ENCODE measurements around the gene GNG4. TPM values are rescaled to one million over a fixed set of nuclear protein-coding genes. Genes with fewer than 3 reads are reported as not detected.

GNG4 gene
- total and polyA plus RNA-seq, 2 donors (not counting 1 experiment from before 2014, with no cell fraction given) = 0.52 TPM; not detected in 1

DNA sequence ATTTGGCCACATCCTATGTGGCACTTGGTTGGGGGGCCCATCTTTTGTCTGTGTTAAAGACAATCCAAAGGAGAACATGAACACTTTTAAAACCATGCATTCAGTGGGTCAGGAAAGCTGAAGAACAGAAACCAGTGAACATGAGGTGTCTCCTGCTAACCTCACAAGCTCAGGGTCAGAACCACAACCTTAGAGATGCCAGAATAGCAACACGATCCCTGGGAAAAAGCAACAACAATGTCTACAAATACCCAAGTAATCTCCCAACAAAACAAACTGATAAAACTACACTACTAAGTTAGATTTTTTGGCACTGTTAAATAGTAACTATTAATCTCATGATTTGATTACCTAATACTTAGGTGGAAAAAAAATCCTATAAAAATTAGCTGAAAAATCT is 34.1 kb upstream of the GNG4 start:
- peaks cover 11 to 81% of the 10 kb centered on the region in 2 experiments for H3K36me3 ChIP-seq (replicated peaks in 1 of 2; ENCODE audit: control extremely low read depth in 1 of 2, control insufficient read depth in 1 of 2, extremely low read depth in 1 of 2, insufficient read depth in 2 of 2, low read length in 1 of 2)
- no peaks in the 10 kb centered on the region for H3K9me3 ChIP-seq (ENCODE audit: control extremely low read depth in 1 of 3, control insufficient read depth in 2 of 3, insufficient read depth in 1 of 3, low read length in 2 of 3)
- Mint-ChIP-seq H3K4me3 (no peak overlapping the region), H3K9me3 (ENCODE audit: insufficient read depth) (no peaks in the 10 kb centered on the region), H3K27me3 (no peaks in the 10 kb centered on the region), H3K4me1 (no peaks in the 10 kb centered on the region), H3K27ac (no peak overlapping the region)
- peaks cover 8% of the 10 kb centered on the region for H4K20me1 ChIP-seq (ENCODE audit: control insufficient read depth, insufficient read depth, low read length, poor library complexity, severe bottlenecking)
- intact Hi-C loops (cut with micrococcal nuclease) = no loop called here
- ChIA-PET POLR2A (no interaction called here), CTCF (no interaction called here)
- H3K4me3 ChIP-seq (ENCODE audit: control extremely low read depth in 1 of 5, extremely low read depth in 1 of 5, insufficient read depth in 1 of 5, low read depth in 2 of 5, low read length in 4 of 5) = no peak overlapping the region
- WGBS (ENCODE audit: insufficient coverage) = no CpG with 5 or more reads among the region's 1 CpG
- H3K79me2 ChIP-seq (ENCODE audit: control insufficient read depth, insufficient read depth, low read length) = peaks cover 2% of the 10 kb centered on the region
- no peak for DNase-seq
- no peaks in the 10 kb centered on the region for H3K4me1 ChIP-seq (ENCODE audit: control insufficient read depth in 2 of 2, insufficient read depth in 2 of 2, low read length in 2 of 2)
- H3K9ac ChIP-seq (ENCODE audit: low read length) = no peak overlapping the region
- H3K27ac ChIP-seq (ENCODE audit: low read length in 2 of 2) = no peak overlapping the region
- H2AFZ ChIP-seq (ENCODE audit: insufficient read depth, low read depth, low read length, poor library complexity, severe bottlenecking) = no peak overlapping the region
- no peaks in the 10 kb centered on the region for H3K27me3 ChIP-seq (replicated peaks in 1 of 4; ENCODE audit: control extremely low read depth in 1 of 4, control insufficient read depth in 3 of 4, insufficient read depth in 4 of 4, low read length in 3 of 4)
- ATAC-seq (ENCODE audit: low read depth) = no peak
- no peak overlapping the region for H3K4me2 ChIP-seq (replicated peaks; ENCODE audit: low read depth, low read length, poor library complexity, severe bottlenecking)
- TF ChIP-seq, protein P1, sequence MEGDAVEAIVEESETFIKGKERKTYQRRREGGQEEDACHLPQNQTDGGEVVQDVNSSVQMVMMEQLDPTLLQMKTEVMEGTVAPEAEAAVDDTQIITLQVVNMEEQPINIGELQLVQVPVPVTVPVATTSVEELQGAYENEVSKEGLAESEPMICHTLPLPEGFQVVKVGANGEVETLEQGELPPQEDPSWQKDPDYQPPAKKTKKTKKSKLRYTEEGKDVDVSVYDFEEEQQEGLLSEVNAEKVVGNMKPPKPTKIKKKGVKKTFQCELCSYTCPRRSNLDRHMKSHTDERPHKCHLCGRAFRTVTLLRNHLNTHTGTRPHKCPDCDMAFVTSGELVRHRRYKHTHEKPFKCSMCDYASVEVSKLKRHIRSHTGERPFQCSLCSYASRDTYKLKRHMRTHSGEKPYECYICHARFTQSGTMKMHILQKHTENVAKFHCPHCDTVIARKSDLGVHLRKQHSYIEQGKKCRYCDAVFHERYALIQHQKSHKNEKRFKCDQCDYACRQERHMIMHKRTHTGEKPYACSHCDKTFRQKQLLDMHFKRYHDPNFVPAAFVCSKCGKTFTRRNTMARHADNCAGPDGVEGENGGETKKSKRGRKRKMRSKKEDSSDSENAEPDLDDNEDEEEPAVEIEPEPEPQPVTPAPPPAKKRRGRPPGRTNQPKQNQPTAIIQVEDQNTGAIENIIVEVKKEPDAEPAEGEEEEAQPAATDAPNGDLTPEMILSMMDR (IDR thresholded peaks at IDR 0.05) = no peak
- no peak for TF ChIP-seq EZH2 (IDR thresholded peaks at IDR 0.05; ENCODE audit: borderline replicate concordance, insufficient read depth, low read depth, low read length, poor library complexity, severe bottlenecking)

- no peak overlapping the region for H3K4me3 Mint-ChIP-seq
- ATAC-seq (ENCODE audit: low read depth) (no peak), DNase-seq (no peak)
- WGBS (ENCODE audit: insufficient coverage) = 97% methylated on average over 3 of the region's 3 CpGs
- Histone ChIP-seq H3K9ac (ENCODE audit: low read length) (no peak overlapping the region), H3K27ac (ENCODE audit: low read length in 2 of 2) (no peak overlapping the region), H3K79me2 (ENCODE audit: control insufficient read depth, insufficient read depth, low read length) (peaks cover 2% of the 10 kb centered on the region), H3K4me3 (ENCODE audit: control extremely low read depth in 1 of 5, extremely low read depth in 1 of 5, insufficient read depth in 1 of 5, low read depth in 2 of 5, low read length in 4 of 5) (no peak overlapping the region), H2AFZ (ENCODE audit: insufficient read depth, low read depth, low read length, poor library complexity, severe bottlenecking) (no peak overlapping the region), H3K4me1 (ENCODE audit: control insufficient read depth in 2 of 2, insufficient read depth in 2 of 2, low read length in 2 of 2) (no peaks in the 10 kb centered on the region), H3K27me3 (replicated peaks in 1 of 4; ENCODE audit: control extremely low read depth in 1 of 4, control insufficient read depth in 3 of 4, insufficient read depth in 4 of 4, low read length in 3 of 4) (no peaks in the 10 kb centered on the region), H3K9me3 (ENCODE audit: control extremely low read depth in 1 of 3, control insufficient read depth in 2 of 3, insufficient read depth in 1 of 3, low read length in 2 of 3) (peaks cover 0 to 4% (median 0%) of the 10 kb centered on the region in 3 donors), H3K4me2 (replicated peaks; ENCODE audit: low read depth, low read length, poor library complexity, severe bottlenecking) (no peak overlapping the region), H3K36me3 (replicated peaks in 1 of 2; ENCODE audit: control extremely low read depth in 1 of 2, control insufficient read depth in 1 of 2, extremely low read depth in 1 of 2, insufficient read depth in 2 of 2, low read length in 1 of 2) (peaks cover 9 to 74% of the 10 kb centered on the region in 2 experiments), H4K20me1 (ENCODE audit: control insufficient read depth, insufficient read depth, low read length, poor library complexity, severe bottlenecking) (peaks cover 8% of the 10 kb centered on the region)
- no peak overlapping the region for H3K27ac Mint-ChIP-seq
- TF ChIP-seq, protein P1 (IDR thresholded peaks at IDR 0.05) = no peak
- no peak for TF ChIP-seq EZH2 (IDR thresholded peaks at IDR 0.05; ENCODE audit: borderline replicate concordance, insufficient read depth, low read depth, low read length, poor library complexity, severe bottlenecking)
- intact Hi-C loops (cut with micrococcal nuclease) = no loop called here
- ChIA-PET CTCF (interaction anchor here (1.0 kb wide), 1 partner anchor 11 kb away, joined by 3 read pairs; no protein-coding TSS in a partner anchor), POLR2A (no interaction called here)
- no peaks in the 10 kb centered on the region for H3K4me1 Mint-ChIP-seq
- H3K9me3 Mint-ChIP-seq (ENCODE audit: insufficient read depth) = no peaks in the 10 kb centered on the region
- no peaks in the 10 kb centered on the region for H3K27me3 Mint-ChIP-seq
These were observed 32.6 kb upstream of the GNG4 start for GRCh38 chr1:235682216-235682615.

All from B cell (primary cell).